ENCODE measurements around the gene TMPRSS11F.
"Not testable (repeated sequence)": the region's sequence is repeated elsewhere in the genome, so short reads cannot be mapped to it uniquely, and the experiment has no call there.

TMPRSS11F gene

GRCh38 chr4:68129793-68130192 lies at the start of gene TMPRSS11F:
Gene TMPRSS11F, minus strand, starts transcription at chr4:68129869. Its CDS starts 49 bp downstream, at chr4:68129820.
- DNase-seq (ENCODE audit: low spot score): peak; percentile 5

GRCh38 chr4:68176904-68177303 lies 47.2 kb upstream of the TMPRSS11F start:
- DNase-seq (ENCODE audit: low spot score): no peak

- DNase-seq (ENCODE audit: low spot score): no peak
Observed at GRCh38 chr4:68176500-68176899, 46.8 kb upstream of the TMPRSS11F start.

GRCh38 chr4:68175562-68176155 lies 46.0 kb upstream of the TMPRSS11F start:
- peak; percentile 49 for DNase-seq (ENCODE audit: low spot score)

- DNase-seq (ENCODE audit: low spot score): not testable (repeated sequence)
Observed at GRCh38 chr4:68174389-68174788, 44.7 kb upstream of the TMPRSS11F start.

- not testable (repeated sequence) for DNase-seq (ENCODE audit: low spot score)
Observed at GRCh38 chr4:68172147-68172546, 42.5 kb upstream of the TMPRSS11F start.

GRCh38 chr4:68167706-68168105 lies 38.0 kb upstream of the TMPRSS11F start:
- no peak for DNase-seq (ENCODE audit: low spot score)

- DNase-seq (ENCODE audit: low spot score): no peak
Observed at GRCh38 chr4:68167166-68167565, 37.5 kb upstream of the TMPRSS11F start.

- no peak for DNase-seq (ENCODE audit: low spot score)
Observed at GRCh38 chr4:68163754-68164153, 34.1 kb upstream of the TMPRSS11F start.

GRCh38 chr4:68162196-68162595 lies 32.5 kb upstream of the TMPRSS11F start:
- DNase-seq (ENCODE audit: low spot score): no peak

- no peak for DNase-seq (ENCODE audit: low spot score)
Observed at GRCh38 chr4:68152411-68152810, 22.7 kb upstream of the TMPRSS11F start.

GRCh38 chr4:68148800-68149685 lies 19.4 kb upstream of the TMPRSS11F start:
- DNase-seq (ENCODE audit: low spot score): no peak

- no peak for DNase-seq (ENCODE audit: low spot score)
Observed at GRCh38 chr4:68147079-68147478, 17.4 kb upstream of the TMPRSS11F start.

GRCh38 chr4:68145261-68145660 lies 15.6 kb upstream of the TMPRSS11F start:
- DNase-seq (ENCODE audit: low spot score): no peak

- DNase-seq (ENCODE audit: low spot score): no peak
Observed at GRCh38 chr4:68141852-68142251, 12.2 kb upstream of the TMPRSS11F start.

- DNase-seq (ENCODE audit: low spot score): no peak
Observed at GRCh38 chr4:68132342-68132741, 2.7 kb upstream of the TMPRSS11F start.

GRCh38 chr4:68124262-68124661 lies 5.4 kb downstream of the TMPRSS11F start:
- DNase-seq (ENCODE audit: low spot score): no peak

- DNase-seq (ENCODE audit: low spot score): no peak
Observed at GRCh38 chr4:68123525-68123924, 6.1 kb downstream of the TMPRSS11F start.

GRCh38 chr4:68119921-68120320 lies 9.7 kb downstream of the TMPRSS11F start:
- DNase-seq (ENCODE audit: low spot score): no peak

GRCh38 chr4:68110441-68110840 lies 19.2 kb downstream of the TMPRSS11F start:
- no peak for DNase-seq (ENCODE audit: low spot score)

- DNase-seq (ENCODE audit: low spot score): no peak
Observed at GRCh38 chr4:68109868-68110267, 19.8 kb downstream of the TMPRSS11F start.

- DNase-seq (ENCODE audit: low spot score): no peak
Observed at GRCh38 chr4:68082758-68083157, 46.9 kb downstream of the TMPRSS11F start.

- no peak for DNase-seq (ENCODE audit: low spot score)
Observed at GRCh38 chr4:68079928-68080327, 49.7 kb downstream of the TMPRSS11F start.
